Upper lobe of left lung (tissue), 6 donors: ENCODE results near the gene RGP1. TPM values are rescaled to one million over a fixed set of nuclear protein-coding genes. Genes with fewer than 3 reads are reported as not detected.

ENCODE experiments used
- ATAC-seq, 2 donors: fragments of 200-7000 bp; cut with Tn5 transposase; one replicate each; pipeline ENCODE4 v1.9.1; 2022; ENCODE audit warnings: mild to moderate bottlenecking in 2 of 2, moderate library complexity in 2 of 2; ENCODE audit not compliant: low FRiP score in 2 of 2
- DNase-seq, 2 donors: peaks; one replicate each; pipeline ENCODE4 v3.0.0-alpha.2; 2019 to 2020
- H3K27ac ChIP-seq, 4 donors: fragments of 200-600 bp; sonication (generic); one replicate each; pipeline ENCODE4 v1.5.1; 2016 to 2019
- H3K27me3 ChIP-seq, 4 donors: fragments of 200-600 bp; sonication (generic); one replicate each; pipeline ENCODE4 v1.5.1; 2017 to 2019
- H3K36me3 ChIP-seq, 4 donors: fragments of 200-600 bp; sonication (generic); one replicate each; pipeline ENCODE4 v1.5.1; 2016 to 2019
- H3K4me1 ChIP-seq, 4 donors: fragments of 200-600 bp; sonication (generic); one replicate each; pipeline ENCODE4 v1.5.1; 2018 to 2019
- H3K4me3 ChIP-seq, 4 donors: fragments of 200-600 bp; sonication (generic); one replicate each; pipeline ENCODE4 v1.5.1; 2017 to 2019; ENCODE audit warnings: mild to moderate bottlenecking in 2 of 4, moderate library complexity in 1 of 4
- H3K9me3 ChIP-seq, 4 donors: fragments of 200-600 bp; sonication (generic); one replicate each; pipeline ENCODE4 v1.5.1; 2018 to 2019
- CTCF ChIP-seq, 6 experiments: fragments of 450-650 bp in 4 of 6; fragments of 200-600 bp in 2 of 6; sonication (generic) in 2 of 6; IDR thresholded peaks; one replicate each; pipeline ENCODE4 v1.5.1; 2016 to 2019; ENCODE audit warnings: antibody characterized with exemption in 6 of 6
- EP300 ChIP-seq, 4 donors: sonication (generic); formaldehyde crosslinking; IDR thresholded peaks; one replicate each; pipeline ENCODE4 v1.5.1; 2017; ENCODE audit warnings: antibody characterized with exemption in 4 of 4, control low read depth in 2 of 4
- POLR2A ChIP-seq, 4 donors: fragments of 450-650 bp; IDR thresholded peaks; one replicate each; pipeline ENCODE4 v1.5.1; 2016 to 2017; ENCODE audit warnings: antibody characterized with exemption in 4 of 4, mild to moderate bottlenecking in 2 of 4
- POLR2AphosphoS5 ChIP-seq, 2 donors: sonication (generic); formaldehyde crosslinking; IDR thresholded peaks; one replicate each; pipeline ENCODE4 v1.5.1; 2017; ENCODE audit warnings: antibody characterized with exemption in 2 of 2
- WGBS, 2 donors: methylation state at CpG; one replicate each; pipeline ENCODE4 v1.1.5; 2017 to 2018; 5-methylcytosine and 5-hydroxymethylcytosine counted together
- total RNA-seq, 6 donors: library from RNA; depleted of rRNA in 4 of 6; stranded (reverse); fragments of >200 nt in 4 of 6; gene quantifications; one replicate each; pipeline versions ENCODE4 v1.1.0 to v1.2.1, GENCODE V29; 2016 to 2021
- donor health status: DM: no; HTN: no; CAD: no; lungs with moderate emphysema.
- donor health status: DM: no; HTN: yes; CAD: no; lungs with severe emphysema.

RGP1 gene
- total RNA-seq, 6 donors from 2014 or later = 20.1 to 34.4 (median 23.5) TPM

GRCh38 chr9:35731415-35732184 lies 17.5 kb upstream of the RGP1 start:
- no peak for ATAC-seq
- TF ChIP-seq EP300 (IDR thresholded peaks at IDR 0.05) = no peak
- peak in 2 of 4 donors; percentile 44 to 50 for TF ChIP-seq POLR2A (IDR thresholded peaks at IDR 0.05)
- TF ChIP-seq CTCF (IDR thresholded peaks at IDR 0.05) = peak in 1 of 6 experiments; percentile 21
- TF ChIP-seq POLR2AphosphoS5 (IDR thresholded peaks at IDR 0.05) = no peak
- Histone ChIP-seq H3K27me3 (no peaks in the 10 kb centered on the region), H3K9me3 (no peaks in the 10 kb centered on the region), H3K36me3 (peaks cover 14 to 25% (median 18%) of the 10 kb centered on the region in 4 donors), H3K27ac (peak overlapping the region; percentile 94 to 99 (median 97)), H3K4me1 (peaks cover 54 to 72% (median 61%) of the 10 kb centered on the region in 4 donors), H3K4me3 (peak overlapping the region; percentile 62 to 85 (median 64))
- 1% methylated on average over 14 to 19 of the region's 47 CpGs for WGBS, 2 donors
- no peak for DNase-seq

GRCh38 chr9:35732185-35732799 lies 16.8 kb upstream of the RGP1 start, which contains the start of the genes CREB3 and TLN1:
Gene CREB3, plus strand, starts transcription at chr9:35732666. Its CDS starts 107 bp downstream, at chr9:35732773.
Gene TLN1, minus strand, starts transcription at chr9:35732195. Its CDS starts 6,501 bp downstream, at chr9:35725694.
- peak within 1 kb of the TSS; percentile 62 to 85 (median 64) for H3K4me3 ChIP-seq
- peak within 1 kb of the TSS; percentile 94 to 99 (median 97) for H3K27ac ChIP-seq
- H3K4me1 ChIP-seq = peaks cover 47 to 66% (median 55%) of the 10 kb centered on the region in 4 donors
- H3K36me3 ChIP-seq = peaks cover 21 to 31% (median 25%) of the 10 kb centered on the region in 4 donors
- H3K9me3 ChIP-seq = no peaks in the 10 kb centered on the region
- ATAC-seq (peak; percentile 94 to 98), DNase-seq (peak; percentile 98 to 99)
- 0% methylated on average over 11 to 44 of the region's 49 CpGs for WGBS, 2 donors
- no peaks in the 10 kb centered on the region for H3K27me3 ChIP-seq
- peak in 2 of 4 donors; percentile 90 to 91 for TF ChIP-seq POLR2A (IDR thresholded peaks at IDR 0.05)
- peak in 2 of 4 donors; percentile 52 to 58 for TF ChIP-seq EP300 (IDR thresholded peaks at IDR 0.05)
- TF ChIP-seq CTCF (IDR thresholded peaks at IDR 0.05) = peak in 1 of 6 experiments; percentile 7
- peak; percentile 89 to 96 for TF ChIP-seq POLR2AphosphoS5 (IDR thresholded peaks at IDR 0.05)

GRCh38 chr9:35732800-35733541 lies 16.1 kb upstream of the RGP1 start:
- Histone ChIP-seq H3K36me3 (peaks cover 26 to 38% (median 32%) of the 10 kb centered on the region in 4 donors), H3K4me1 (peaks cover 41 to 59% (median 48%) of the 10 kb centered on the region in 4 donors), H3K4me3 (peak overlapping the region; percentile 54 to 85 (median 64)), H3K27ac (peak overlapping the region; percentile 94 to 99 (median 97)), H3K9me3 (no peaks in the 10 kb centered on the region), H3K27me3 (no peaks in the 10 kb centered on the region)
- 3% methylated on average over 8 to 10 of the region's 14 CpGs for WGBS, 2 donors
- DNase-seq = peak in 1 of 2 donors; percentile 29
- TF ChIP-seq POLR2AphosphoS5 (IDR thresholded peaks at IDR 0.05) (no peak), EP300 (IDR thresholded peaks at IDR 0.05) (no peak), POLR2A (IDR thresholded peaks at IDR 0.05) (no peak)
- peak; percentile 0 for ATAC-seq

- Histone ChIP-seq H3K36me3 (peaks cover 37 to 50% (median 43%) of the 10 kb centered on the region in 4 donors), H3K27me3 (no peaks in the 10 kb centered on the region), H3K9me3 (no peaks in the 10 kb centered on the region), H3K4me1 (peaks cover 29 to 48% (median 37%) of the 10 kb centered on the region in 4 donors), H3K4me3 (no peak overlapping the region), H3K27ac (peak overlapping the region in 3 of 4 donors; percentile 3 to 97 (median 97))
- 91 to 96% methylated on average over 3 of the region's 3 CpGs for WGBS, 2 donors
- ATAC-seq (no peak), DNase-seq (no peak)
- TF ChIP-seq POLR2AphosphoS5 (IDR thresholded peaks at IDR 0.05) = no peak
- no peak for TF ChIP-seq EP300 (IDR thresholded peaks at IDR 0.05)
Measured at GRCh38 chr9:35734096-35734495, 15.0 kb upstream of the RGP1 start.

GRCh38 chr9:35736201-35736633 lies 12.9 kb upstream of the RGP1 start:
- peaks cover 10 to 27% (median 18%) of the 10 kb centered on the region in 4 donors for H3K4me1 ChIP-seq
- H3K36me3 ChIP-seq = peaks cover 53 to 70% (median 64%) of the 10 kb centered on the region in 4 donors
- ATAC-seq (no peak), DNase-seq (peak in 1 of 2 donors; percentile 69)
- no peaks in the 10 kb centered on the region for H3K9me3 ChIP-seq
- peak overlapping the region; percentile 2 to 56 (median 20) for H3K27ac ChIP-seq
- 13 to 22% methylated on average over 1 to 2 of the region's 5 CpGs for WGBS, 2 donors
- TF ChIP-seq POLR2A (IDR thresholded peaks at IDR 0.05) (no peak), CTCF (IDR thresholded peaks at IDR 0.05) (peak; percentile 69 to 82 (median 75))
- H3K27me3 ChIP-seq = no peaks in the 10 kb centered on the region
- H3K4me3 ChIP-seq = no peak overlapping the region
